D721Med (cell line): ENCODE data around the gene UGT8.
A peak's percentile ranks its signal among the peaks of the same experiment; 100 is the strongest.

Experiments
- DNase-seq: peaks from one replicate; pipeline ENCODE4 v3.0.0; 2011; ENCODE audit warnings: low spot score; ENCODE audit not compliant: insufficient read length
- FAIRE-seq: peaks from 2 replicates; lab custom pipeline; 2011; peaks lifted over from hg19 to GRCh38; lab: Jason Lieb, UNC
- CTCF ChIP-seq: IDR thresholded peaks from 2 replicates; pipeline ENCODE4 v1.5.1; 2012; ENCODE audit warnings: mild to moderate bottlenecking, control low read depth; ENCODE audit not compliant: insufficient read depth; ENCODE audit errors: missing control alignments

UGT8 gene

GRCh38 chr4:114725066-114725465 lies 126.5 kb downstream of the UGT8 start:
- FAIRE-seq (no peak), DNase-seq (no peak)
- TF ChIP-seq CTCF = no peak

GRCh38 chr4:114727461-114727860 lies 128.9 kb downstream of the UGT8 start:
- no peak for TF ChIP-seq CTCF
- DNase-seq (no peak), FAIRE-seq (peak; percentile 81)
